ENCODE data around the gene PPP2R1B.

PPP2R1B gene

GRCh38 chr11:111698852-111699559 lies 67.2 kb downstream of the PPP2R1B start:
- TF ChIP-seq, protein P1, sequence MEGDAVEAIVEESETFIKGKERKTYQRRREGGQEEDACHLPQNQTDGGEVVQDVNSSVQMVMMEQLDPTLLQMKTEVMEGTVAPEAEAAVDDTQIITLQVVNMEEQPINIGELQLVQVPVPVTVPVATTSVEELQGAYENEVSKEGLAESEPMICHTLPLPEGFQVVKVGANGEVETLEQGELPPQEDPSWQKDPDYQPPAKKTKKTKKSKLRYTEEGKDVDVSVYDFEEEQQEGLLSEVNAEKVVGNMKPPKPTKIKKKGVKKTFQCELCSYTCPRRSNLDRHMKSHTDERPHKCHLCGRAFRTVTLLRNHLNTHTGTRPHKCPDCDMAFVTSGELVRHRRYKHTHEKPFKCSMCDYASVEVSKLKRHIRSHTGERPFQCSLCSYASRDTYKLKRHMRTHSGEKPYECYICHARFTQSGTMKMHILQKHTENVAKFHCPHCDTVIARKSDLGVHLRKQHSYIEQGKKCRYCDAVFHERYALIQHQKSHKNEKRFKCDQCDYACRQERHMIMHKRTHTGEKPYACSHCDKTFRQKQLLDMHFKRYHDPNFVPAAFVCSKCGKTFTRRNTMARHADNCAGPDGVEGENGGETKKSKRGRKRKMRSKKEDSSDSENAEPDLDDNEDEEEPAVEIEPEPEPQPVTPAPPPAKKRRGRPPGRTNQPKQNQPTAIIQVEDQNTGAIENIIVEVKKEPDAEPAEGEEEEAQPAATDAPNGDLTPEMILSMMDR (IDR thresholded peaks at IDR 0.05; ENCODE audit: unreplicated experiment in 3 of 3), result no peak
- H3K27ac Mint-ChIP-seq, result no peak overlapping the region
- H3K36me3 Mint-ChIP-seq (ENCODE audit: low read depth), result peaks cover 8% of the 10 kb centered on the region
- H3K4me1 Mint-ChIP-seq, result peaks cover 52% of the 10 kb centered on the region
- no peaks in the 10 kb centered on the region for H3K27me3 Mint-ChIP-seq (ENCODE audit: low read depth)
- H3K9me3 Mint-ChIP-seq, result no peaks in the 10 kb centered on the region
- H3K4me3 Mint-ChIP-seq, result no peak overlapping the region

DNA sequence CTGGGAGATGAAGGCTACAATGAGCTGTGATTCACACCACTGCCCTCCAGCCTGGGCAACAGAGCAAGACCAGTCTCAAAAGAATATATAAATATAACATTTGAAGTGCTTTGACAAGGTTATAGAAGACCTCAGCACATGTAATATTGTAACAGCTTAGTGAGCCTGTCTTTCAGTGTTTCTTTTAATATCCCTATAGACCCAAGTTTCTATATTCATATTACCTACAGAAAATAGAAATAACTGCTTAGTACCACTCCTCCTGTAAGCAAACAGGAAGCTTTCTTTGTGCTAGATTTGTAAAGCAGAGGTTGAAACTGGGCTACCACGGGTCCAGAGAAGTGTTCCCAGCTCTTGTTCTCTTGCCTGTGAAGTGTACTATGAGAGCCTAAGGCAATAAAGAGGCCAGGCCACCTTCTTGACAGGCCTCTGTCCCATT lies 68.2 kb downstream of the PPP2R1B start:
- H3K27ac Mint-ChIP-seq, result peak overlapping the region; percentile 60 to 78 (median 77)

GRCh38 chr11:111696556-111696955 lies 69.6 kb downstream of the PPP2R1B start:
- Mint-ChIP-seq H3K4me1 (peaks cover 50% of the 10 kb centered on the region), H3K4me3 (no peak overlapping the region), H3K9me3 (no peaks in the 10 kb centered on the region), H3K36me3 (ENCODE audit: low read depth) (peaks cover 4% of the 10 kb centered on the region), H3K27ac (peak overlapping the region; percentile 7 to 78 (median 67)), H3K27me3 (ENCODE audit: low read depth) (no peaks in the 10 kb centered on the region)
- TF ChIP-seq, protein P1 (IDR thresholded peaks at IDR 0.05; ENCODE audit: unreplicated experiment in 3 of 3), result no peak

More for the DNA sequence above, 68.2 kb downstream of the PPP2R1B start:
- TF ChIP-seq, protein P1 (IDR thresholded peaks at IDR 0.05; ENCODE audit: unreplicated experiment in 3 of 3), result no peak
- peaks cover 45% of the 10 kb centered on the region for H3K4me1 Mint-ChIP-seq
- H3K36me3 Mint-ChIP-seq (ENCODE audit: low read depth), result peaks cover 3% of the 10 kb centered on the region
- no peak overlapping the region for H3K4me3 Mint-ChIP-seq
- H3K27me3 Mint-ChIP-seq (ENCODE audit: low read depth), result no peaks in the 10 kb centered on the region
- no peaks in the 10 kb centered on the region for H3K9me3 Mint-ChIP-seq

GRCh38 chr11:111694851-111695250 lies 71.3 kb downstream of the PPP2R1B start:
- Mint-ChIP-seq H3K36me3 (ENCODE audit: low read depth) (peaks cover 11% of the 10 kb centered on the region), H3K4me3 (peak overlapping the region in 1 of 3 experiments; percentile 13), H3K9me3 (no peaks in the 10 kb centered on the region), H3K27ac (peak overlapping the region; percentile 54 to 68 (median 56)), H3K27me3 (ENCODE audit: low read depth) (no peaks in the 10 kb centered on the region), H3K4me1 (peaks cover 50% of the 10 kb centered on the region)
- TF ChIP-seq, protein P1 (IDR thresholded peaks at IDR 0.05; ENCODE audit: unreplicated experiment in 3 of 3), result no peak

DNA sequence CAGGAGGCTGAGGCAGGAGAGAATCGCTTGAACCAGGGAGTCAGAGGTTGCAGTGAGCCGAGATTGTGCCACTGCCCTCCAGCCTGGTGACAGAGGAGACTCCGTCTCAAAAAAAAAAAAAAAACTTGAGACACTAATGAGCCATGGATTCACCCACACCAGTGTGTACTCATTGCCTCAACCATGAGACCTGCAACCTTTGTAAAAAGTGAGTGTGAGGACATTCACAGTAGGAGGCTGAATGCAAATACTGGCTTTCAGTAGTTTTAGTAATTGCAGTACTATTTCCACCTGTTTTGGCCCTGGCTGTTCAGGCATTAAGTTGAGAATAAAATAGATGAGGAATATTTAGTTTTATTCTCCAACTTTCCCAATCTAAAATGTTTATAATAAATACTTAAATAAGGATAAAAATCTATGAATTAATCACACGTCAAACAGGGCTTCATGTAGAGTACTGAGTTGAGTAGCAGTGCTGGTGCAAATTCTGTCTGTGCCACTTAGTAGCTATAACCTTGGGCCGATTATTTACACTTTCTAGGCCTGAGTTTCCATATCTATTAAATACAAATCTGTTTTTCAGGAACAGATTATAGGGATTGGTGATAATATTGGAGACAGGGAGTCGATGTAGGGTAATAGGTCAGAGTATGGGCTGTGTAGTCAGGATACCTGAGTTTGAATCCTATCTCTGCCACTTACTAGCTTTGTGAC lies 72.8 kb downstream of the PPP2R1B start:
- no peaks in the 10 kb centered on the region for H3K9me3 Mint-ChIP-seq
- H3K36me3 Mint-ChIP-seq (ENCODE audit: low read depth), result peaks cover 23% of the 10 kb centered on the region
- H3K27me3 Mint-ChIP-seq (ENCODE audit: low read depth), result no peaks in the 10 kb centered on the region
- no peak overlapping the region for H3K27ac Mint-ChIP-seq
- peaks cover 41% of the 10 kb centered on the region for H3K4me1 Mint-ChIP-seq
- TF ChIP-seq, protein P1 (IDR thresholded peaks at IDR 0.05; ENCODE audit: unreplicated experiment in 3 of 3), result no peak
- H3K4me3 Mint-ChIP-seq, result no peak overlapping the region

Measured in nephron (organoid).